Endometrium (tissue), 2 donors: ENCODE measurements around the gene VTI1A.
"Not testable (repeated sequence)": the region's sequence is repeated elsewhere in the genome, so short reads cannot be mapped to it uniquely, and the experiment has no call there.

Experiments
- FAIRE-seq: peaks from 2 replicates; lab custom pipeline; 2012; peaks lifted over from hg19 to GRCh38; lab: Jason Lieb, UNC
- donor health status: control.
- donor health status: control.

VTI1A gene

DNA sequence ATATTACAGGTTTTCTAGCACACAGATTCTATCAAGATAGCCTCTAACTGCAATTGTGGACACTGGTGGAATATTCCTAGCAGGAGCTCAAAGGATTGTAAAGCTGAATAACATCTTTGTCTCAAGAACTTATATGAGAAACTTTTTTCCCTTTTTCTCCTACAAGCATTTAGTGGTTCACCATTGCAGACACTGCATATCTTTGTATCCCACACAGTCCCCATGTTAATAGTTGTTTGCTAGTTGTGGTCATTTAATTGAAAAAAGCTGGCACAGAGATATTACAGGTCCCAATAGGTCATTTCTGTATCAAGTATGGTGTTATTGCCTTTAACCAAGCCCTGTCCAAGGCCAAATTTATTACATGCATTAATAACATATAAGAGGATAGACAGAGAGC, 276.9 kb downstream of the VTI1A start:
- FAIRE-seq = no peak

DNA sequence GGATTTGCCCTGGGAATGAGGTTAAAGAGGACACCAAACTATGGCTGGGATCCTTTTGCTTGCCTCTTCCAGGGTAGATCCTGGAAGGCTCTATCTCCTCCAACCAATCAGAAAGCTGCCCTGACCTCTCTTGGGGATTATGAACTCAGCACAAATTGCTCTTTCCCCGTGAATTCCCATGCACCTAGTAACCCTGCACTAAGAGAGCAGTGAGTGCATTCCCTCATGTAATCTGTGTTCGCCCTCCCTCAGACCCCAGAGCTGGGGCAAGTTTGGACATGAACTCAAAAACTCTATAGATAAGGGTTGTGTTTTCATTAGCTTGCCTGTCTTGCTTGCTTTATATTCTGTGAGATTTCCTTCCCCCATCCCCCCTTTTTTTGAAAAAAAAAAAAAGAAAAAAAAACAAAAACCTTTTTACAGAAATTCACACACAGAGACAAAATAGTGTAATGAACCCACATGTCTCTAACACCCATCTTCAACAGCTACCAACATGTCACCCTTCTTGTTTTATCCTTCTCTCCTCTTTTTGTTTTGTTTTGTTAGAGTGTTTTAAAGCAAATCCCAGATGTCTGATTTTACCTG, 277.5 kb downstream of the VTI1A start:
- no peak for FAIRE-seq

DNA sequence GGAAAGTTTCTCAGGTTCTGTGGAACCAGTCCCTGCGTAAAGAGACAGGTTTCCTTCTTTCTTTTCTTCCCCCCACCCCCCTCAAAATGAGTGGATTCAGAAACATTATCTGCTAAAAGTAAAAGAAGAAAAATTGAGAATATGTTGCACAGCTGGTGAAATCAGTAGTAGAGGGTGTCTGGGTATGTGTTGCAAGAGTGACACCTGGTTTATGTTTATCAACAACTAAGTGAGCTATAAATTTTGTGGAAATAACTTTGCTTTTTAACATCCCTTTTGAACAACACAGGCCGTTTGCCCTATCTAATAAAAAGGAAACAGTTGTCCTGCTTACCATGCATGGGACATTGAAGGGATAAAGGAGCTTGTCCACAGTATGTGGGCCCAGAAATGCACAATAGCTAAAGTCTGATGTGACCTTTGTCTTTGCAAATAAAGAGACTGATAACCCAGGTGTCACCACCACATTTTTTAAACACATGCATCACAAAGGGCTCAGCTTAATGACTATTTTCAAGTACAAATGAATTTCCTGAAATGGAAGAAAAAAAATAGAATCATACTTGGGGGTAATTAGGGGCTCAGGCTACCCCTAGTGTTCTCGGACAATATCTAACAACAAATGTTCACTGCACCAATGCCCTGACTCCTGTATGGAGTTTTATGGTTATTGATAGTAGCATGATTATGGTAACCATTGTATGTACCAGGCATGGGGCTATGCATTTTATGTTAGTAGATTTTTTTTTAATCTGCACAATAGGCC, 281.3 kb downstream of the VTI1A start:
- no peak for FAIRE-seq

DNA sequence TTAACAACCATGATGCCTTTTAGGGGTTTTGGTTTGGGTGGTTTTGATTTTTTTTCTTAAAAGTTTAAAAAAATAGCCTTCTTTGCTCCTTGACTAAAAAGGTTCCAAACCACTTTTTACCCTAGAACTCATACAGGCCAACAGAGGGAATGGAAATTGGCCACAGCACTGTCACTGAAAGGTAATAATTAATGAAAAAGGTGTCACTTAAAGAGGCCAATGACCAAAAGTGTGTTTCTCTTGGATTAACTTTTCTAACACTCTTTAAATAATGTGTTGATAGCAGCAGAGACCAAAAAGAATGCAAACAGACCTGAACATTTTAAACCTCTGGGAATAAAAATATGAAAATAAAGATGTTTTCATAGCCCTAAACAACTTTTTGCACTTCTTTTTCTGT, 282.0 kb downstream of the VTI1A start:
- FAIRE-seq = peak; percentile 91

DNA sequence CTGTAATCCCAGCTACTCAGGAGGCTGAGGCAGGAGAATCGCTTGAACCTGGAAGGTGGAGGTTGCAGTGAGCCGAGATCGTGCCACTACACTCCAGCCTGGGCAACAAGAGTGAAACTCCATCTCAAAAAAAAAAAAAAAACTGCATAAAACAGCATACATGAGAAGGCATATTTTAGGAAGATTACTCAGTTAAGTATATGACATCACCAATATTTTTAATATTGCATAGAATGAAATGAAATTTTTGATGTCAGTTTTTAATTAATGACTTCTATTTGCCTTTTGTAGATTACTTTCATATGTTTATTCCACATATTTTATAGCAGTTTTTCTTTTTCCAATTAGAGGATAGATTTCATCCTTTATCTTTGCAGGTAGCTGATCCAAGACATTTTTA, 284.4 kb downstream of the VTI1A start:
- not testable (repeated sequence) for FAIRE-seq

DNA sequence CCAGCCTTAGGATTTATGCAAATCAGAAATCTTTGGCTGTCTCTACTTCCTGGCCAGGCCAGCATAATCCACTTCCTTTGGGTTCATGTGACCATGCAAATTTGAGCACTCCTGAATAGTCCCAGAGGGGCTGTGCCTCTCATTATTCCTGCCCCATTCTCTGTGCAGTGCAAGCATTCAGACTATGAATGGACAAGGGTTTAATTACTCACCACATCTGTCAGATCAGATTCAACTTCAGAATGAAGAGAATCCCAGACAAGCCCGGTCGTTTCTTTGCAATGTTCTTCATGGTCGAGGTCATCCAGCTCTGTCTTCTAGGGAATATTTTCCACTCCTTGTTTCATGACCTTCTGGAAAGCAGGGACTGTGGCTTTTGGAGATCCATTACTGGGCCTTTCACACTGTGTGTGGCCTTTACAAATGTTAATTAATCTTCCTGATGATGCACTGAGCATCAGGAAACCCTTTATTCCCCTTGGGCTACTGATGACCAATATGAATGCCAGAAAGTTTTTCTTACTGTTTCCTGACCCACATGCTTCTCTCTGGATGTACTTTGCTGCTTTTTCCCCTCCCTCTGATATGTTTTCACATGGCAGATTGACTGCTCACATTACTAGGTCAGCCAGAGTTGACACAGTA, 285.4 kb downstream of the VTI1A start:
- peak; percentile 41 for FAIRE-seq

DNA sequence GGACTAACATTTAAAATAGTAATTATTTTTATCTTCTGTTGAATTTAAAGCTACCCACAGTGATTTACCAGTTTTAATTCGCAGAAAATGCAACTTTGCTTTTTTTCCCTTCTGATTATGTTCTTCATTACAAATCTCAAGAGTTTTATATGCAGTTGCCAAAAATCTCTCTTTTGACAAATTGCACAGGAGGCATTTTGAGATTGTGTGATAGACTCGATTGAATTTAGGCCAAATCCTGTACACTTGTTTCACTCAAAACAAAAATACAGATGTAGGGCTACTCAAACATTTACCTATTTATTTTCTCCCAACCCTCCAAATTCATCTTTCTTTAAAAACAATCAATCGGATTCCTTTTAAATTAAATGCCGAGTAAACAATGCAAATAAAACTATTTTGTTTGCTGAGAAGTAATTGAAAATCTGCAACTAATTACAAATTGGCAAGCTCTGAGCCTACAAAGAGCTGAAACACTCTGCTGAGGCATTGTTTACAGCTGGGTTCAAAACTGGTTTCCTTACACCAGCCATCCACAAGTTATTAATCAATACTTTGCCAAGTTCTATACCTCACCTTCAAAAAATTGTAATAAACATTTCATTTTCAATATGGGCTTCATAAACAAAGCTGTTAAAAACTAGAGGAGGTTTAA, 288.2 kb downstream of the VTI1A start:
- peak; percentile 91 for FAIRE-seq

DNA sequence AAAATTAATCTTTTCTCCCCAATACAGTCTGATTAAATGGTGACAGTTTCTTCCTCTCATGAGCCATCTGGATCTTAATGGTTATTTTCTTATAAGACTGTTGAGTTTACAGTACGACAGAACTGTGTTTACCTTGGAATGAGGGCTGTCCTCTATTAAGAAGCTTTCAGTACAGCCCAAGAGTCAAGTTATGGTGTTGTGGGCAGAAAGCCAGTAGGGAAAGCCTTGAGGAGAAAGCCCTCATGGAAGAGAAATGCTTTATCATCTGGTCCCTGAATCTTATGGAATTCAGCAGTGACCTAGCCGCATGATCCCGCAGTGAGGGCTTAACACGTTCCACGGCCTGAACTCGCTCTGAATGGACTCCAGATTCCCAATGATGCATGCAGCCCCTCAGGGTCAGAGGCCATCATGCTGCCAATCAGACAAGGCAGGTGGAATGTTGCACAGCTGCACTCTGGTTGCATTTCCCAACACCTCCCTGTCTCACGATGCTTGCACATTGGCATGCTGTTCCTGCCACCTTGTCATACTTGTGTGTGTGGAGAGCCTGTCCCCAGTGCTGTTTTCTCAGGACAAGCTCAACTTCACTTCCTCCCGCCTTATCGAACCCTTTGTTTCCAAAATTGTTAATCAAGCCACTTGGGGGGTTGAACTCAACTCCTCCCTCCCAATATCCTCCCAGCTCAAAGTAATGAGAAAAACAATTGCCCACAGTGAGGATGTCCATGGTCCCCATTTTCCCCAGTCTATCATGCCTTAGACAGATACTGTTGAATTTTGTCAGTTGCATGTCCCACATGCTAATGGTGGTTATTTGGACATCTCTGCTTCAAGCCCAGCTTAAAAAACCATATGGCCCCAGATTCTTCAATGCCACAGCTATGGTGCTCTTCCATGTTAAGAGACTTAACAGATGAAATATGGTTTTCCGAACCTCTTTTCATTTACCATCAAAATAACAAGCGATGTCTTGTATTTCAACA, 291.9 kb downstream of the VTI1A start:
- no peak for FAIRE-seq

DNA sequence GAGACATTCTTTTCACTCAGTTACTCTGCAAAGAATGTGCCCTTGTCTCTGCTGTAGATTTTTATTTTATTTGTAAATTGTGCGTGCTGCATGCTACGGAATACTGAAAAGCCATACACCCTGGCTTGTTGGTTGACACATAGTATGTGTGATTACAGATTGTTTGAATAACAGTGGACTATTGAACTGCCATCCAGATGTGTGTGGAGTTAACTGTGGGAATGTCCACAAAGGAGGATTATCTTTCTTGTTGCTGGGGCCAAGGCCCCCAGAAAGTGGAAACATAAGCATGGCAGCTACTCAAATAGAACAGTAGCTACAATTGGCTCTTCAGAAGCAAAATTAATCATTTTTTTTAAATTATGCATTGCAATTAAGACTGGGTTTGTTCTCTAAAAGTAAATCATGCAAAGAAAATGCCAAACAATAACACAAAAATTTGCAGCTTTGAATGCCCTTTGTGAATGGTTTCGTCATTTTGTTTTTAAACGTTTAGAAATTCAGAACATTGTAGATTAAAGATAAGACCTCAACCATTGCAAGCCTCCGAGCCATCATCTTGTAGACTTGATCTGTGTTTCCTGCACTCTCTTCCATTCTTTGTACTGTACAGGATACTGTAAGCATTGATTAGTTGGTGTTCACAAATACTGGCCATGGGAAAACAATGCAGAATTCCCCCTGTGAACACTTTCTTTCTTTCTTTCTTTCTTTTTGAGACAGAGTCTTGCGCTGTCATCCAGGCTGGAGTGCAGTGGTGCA, 292.8 kb downstream of the VTI1A start:
- FAIRE-seq = peak; percentile 61

DNA sequence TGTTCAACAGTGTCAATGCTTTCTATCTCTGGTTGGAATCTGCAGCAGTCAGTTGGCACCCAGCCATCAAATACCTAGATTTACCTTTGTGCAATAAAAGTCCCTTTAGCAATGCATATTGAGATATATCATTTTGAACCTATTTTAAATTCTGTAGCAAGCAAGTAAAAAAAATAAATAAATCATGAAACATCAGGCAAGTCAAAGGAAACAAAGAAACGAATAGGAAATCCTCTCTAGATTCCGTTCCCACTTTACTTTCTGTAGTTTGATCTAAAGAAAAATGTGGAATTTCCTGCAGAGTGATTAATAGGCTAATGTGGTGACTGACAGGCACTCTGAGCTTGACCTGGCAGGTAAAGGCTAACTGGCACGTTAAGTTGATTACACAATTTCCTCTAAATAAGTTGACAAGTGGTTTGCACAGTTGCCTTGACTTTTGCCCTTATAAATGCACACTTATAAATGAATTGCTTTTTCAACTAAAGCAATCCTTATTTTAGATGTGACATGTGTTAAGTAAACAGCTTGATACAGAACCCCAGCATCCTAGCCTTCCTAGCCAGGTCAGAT, 294.9 kb downstream of the VTI1A start:
- FAIRE-seq = no peak

DNA sequence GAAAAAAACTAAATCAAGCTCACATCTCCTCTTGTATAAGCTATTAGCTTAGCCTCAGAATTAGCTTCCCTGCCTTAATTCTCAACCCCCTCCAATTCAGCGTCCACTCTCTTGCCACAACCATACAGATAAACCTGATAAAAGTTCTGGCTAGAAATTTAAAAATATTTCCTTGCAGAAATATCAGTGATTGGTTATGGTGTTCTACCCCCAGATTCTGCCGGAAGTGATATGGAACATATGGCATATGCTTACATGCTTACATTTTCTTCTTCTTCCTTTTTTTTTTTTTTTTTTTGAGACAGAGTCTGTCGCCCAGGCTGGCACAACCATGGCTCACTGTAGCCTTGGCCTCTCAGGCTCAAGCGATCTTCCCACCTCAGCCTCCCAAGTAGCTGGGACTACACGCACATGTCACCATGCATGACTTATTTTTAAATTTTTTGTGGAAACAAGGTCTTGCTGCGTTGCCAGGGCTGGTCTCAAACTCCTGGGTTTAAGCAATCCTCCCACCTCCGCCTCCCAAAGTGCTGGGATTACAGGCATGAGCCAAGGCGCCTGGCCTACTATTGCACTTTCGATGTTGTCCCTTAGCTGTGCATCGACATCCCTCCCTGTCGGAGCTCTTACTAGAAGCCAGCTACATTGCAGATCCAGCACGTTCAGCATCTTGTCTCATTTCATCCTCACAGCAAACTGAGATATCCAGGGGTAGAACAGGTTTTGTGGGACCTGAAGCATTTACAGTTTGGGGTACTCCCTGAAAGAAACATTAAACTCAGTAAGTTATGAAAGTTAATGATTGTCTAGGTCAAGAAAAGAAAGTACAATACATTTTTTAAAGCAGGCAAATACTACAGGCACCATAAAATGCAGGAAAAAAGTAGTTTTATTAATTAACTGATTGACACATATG, 297.4 kb downstream of the VTI1A start:
- FAIRE-seq = no peak

DNA sequence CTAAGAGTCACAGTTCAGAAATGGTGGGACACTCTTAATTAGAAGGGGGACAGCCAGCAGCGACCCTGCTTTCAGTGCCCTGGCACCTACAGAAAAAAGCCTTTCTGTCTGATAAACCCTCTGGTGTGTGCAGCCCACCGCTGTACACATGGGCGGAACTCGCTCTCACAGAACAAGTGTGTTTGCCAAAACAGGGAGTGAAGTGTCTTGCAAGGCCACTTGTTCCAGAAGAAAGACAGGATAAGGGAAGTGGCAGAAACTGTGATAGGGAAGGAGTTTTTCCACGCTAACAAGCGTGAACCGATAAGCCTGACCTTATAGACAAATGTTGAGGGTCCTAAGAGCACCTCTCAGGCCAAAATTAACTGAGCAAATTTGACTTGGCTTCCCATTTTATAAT, 299.3 kb downstream of the VTI1A start:
- FAIRE-seq = no peak

DNA sequence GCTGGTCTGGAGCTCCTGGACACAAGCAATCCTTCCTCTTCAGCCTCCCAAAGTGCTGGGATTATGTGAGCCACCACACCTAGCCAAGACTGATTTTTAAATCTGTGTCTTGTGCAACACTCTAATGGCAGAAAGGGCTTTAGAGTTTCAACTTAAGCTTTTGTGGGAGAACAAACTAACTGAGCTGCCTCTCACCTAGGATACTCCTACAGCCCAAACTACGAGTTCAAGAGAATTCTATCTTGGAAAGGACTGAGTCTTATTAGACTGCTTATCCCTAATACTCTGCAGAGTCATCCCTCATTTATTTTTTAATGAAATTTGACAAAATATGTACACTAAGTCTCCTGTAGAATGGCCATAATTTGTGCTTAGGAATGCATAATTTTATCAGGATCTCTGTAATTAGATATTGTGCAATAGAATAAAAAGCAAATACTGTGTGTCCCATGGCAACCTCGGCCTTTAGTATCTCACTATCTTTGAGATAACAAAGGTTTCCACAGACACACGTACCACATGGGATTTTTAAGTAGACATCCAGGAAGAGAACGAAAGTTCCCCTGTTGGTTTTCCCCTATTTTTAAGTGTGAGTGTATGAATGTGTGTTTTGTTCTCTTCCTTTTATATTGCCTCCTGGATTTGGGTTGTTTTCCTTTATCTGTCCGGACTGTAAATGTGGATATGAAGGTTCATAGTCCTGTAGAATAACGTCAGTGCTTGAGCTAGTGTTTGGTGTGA, 303.6 kb downstream of the VTI1A start:
- no peak for FAIRE-seq

DNA sequence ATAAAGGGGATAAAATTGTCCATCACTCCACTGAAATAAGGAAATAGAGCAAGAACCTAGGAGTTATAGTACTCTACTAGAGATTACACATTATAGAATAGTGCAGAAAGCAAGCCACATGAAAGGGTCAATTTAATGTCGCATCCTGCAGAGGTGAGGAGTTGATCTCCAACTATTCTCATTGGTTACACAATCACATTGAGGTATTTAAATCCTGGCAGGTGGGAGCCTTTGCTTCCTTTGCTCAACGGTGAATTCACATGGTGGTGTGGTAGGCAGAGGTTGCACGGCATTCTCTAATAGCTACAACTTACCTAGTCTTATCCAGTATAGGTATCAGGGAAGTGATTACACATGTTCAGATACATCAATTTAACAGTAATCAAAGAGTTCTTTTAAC, 304.6 kb downstream of the VTI1A start:
- FAIRE-seq = no peak

DNA sequence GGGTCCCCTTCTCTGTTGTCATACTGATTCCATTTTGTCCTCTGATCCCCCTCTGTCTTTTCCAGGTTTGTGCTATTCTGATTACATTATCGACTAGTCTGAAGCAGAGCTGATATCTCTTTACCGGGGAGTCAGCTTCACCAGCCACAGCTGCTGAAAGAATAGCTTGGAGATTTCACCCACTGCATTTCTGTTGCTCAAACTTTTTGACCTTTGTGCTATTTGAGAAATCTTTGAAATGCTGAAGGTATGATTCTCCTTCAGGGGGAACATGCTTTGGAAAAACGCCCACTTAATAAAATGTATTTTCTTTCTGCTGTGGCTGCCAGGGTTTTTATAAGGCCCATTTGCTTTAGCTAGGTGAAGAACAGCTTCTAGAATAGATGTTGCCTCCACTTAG, 305.3 kb downstream of the VTI1A start:
- FAIRE-seq = no peak

DNA sequence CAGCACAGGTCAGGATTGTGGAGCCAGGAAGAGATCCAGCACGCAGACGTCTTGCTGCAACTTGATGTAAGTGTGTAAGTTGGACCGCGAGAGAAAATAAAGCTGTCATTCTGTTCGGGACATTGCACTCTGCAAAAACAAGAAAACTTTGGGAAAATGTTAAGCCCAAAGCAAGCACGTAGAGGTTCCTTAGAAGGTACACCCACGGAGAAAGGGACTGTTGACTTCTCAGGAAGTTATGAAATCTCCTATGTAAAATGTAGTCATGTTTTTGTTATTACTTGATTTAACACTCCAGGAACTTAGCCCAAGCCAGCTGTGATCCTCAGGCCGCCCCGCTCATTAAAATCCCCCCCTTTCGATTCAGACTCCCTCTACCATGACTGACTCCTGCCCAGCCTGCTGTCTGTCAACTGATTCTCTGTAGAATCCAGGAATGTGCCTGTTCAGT, 307.0 kb downstream of the VTI1A start:
- FAIRE-seq = no peak

DNA sequence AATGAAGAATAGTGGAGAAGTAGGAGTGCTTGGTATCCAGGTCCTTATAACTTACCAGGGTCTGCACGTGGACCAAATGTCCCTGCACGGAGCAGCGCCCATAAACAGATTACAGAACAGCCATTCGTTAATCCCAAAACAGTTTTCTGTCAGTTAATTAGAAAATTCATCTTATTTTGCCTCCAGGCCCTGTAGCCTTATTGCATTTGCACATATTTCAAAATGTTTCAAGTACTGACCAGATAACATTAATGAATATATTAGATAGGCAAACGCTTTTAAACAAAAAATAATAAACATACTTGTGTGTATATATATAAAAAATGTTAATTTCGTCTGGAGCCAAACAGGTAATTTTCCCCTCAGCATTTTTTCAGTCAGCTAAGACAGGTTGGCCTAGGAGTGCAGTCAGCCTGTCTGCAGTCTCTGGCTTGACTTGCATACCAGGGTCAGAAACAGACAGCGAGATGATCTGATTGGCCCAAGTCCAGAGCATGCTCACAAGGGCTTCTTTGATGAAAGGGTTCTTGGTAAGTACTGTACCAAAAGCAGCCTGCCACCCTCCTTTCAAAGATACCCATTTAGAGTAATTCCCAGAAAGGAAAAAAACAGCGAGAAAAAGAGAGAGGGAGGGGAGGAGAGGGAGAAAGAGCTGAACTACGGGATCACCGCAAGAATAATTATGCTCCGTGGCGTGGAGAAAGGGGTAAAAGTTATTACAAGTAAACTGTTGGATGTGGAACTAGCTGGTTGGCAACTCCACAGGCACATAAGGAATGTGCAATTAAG, 308.6 kb downstream of the VTI1A start:
- FAIRE-seq = no peak

DNA sequence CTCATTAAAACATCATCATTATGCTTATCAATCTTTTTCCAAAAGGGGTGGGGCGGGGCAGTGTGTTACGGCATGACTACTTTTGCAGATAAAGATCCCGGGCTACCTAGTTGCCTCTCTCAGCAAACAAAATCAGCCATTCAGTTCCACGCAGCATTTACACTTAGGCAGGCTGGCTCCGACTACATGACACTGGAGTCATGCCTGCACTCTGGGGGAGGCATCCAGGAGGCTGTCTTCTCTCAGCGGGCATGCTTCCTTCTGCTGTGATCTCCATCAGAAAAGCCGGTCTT, 309.2 kb downstream of the VTI1A start:
- FAIRE-seq = no peak
